Mesenchymal stem cell (in vitro differentiated cells and primary cell): ENCODE results near the gene FRMPD4.

Experiments
- DNase-seq: peaks from one replicate; pipeline ENCODE4 v3.0.0-alpha.2; 2013
- H2AFZ ChIP-seq: one replicate; pipeline ENCODE4 v1.6.1; 2013; ENCODE audit warnings: low read depth, mild to moderate bottlenecking, control low read depth, inconsistent platforms, low read length, moderate library complexity
- H2AK5ac ChIP-seq: 2 replicates; pipeline ENCODE4 v1.6.1; 2013; ENCODE audit warnings: low read length, moderate library complexity, mild to moderate bottlenecking, inconsistent platforms; ENCODE audit not compliant: severe bottlenecking
- H2BK120ac ChIP-seq: one replicate; pipeline ENCODE4 v1.6.1; 2013; ENCODE audit warnings: low read depth, mild to moderate bottlenecking, inconsistent platforms, low read length, moderate library complexity
- H2BK12ac ChIP-seq, 2 experiments: one replicate each; pipeline ENCODE4 v1.6.1; 2013; ENCODE audit warnings: inconsistent platforms in 2 of 2, low read length in 2 of 2, mild to moderate bottlenecking in 2 of 2, moderate library complexity in 2 of 2, control low read depth in 1 of 2
- H2BK15ac ChIP-seq: one replicate; pipeline ENCODE4 v1.6.1; 2013; ENCODE audit warnings: mild to moderate bottlenecking, low read depth, inconsistent platforms; ENCODE audit not compliant: poor library complexity, severe bottlenecking
- H2BK5ac ChIP-seq: 2 replicates; pipeline ENCODE4 v1.6.1; 2013; ENCODE audit warnings: low read depth, mild to moderate bottlenecking, low read length, control low read depth, inconsistent platforms; ENCODE audit not compliant: poor library complexity, severe bottlenecking
- H3K14ac ChIP-seq, 2 experiments: one replicate each; pipeline ENCODE4 v1.6.1; 2013; ENCODE audit warnings: inconsistent platforms in 2 of 2, low read length in 2 of 2, control low read depth in 1 of 2, mild to moderate bottlenecking in 1 of 2, moderate library complexity in 1 of 2
- H3K18ac ChIP-seq, 2 experiments: one replicate each; pipeline ENCODE4 v1.6.1; 2013; ENCODE audit warnings: inconsistent platforms in 2 of 2, low read length in 2 of 2, control low read depth in 1 of 2, low read depth in 1 of 2, mild to moderate bottlenecking in 1 of 2
- H3K23ac ChIP-seq, 2 experiments: one replicate each; pipeline ENCODE4 v1.6.1; 2013; ENCODE audit warnings: inconsistent platforms in 2 of 2, low read length in 2 of 2, mild to moderate bottlenecking in 2 of 2, moderate library complexity in 2 of 2, control low read depth in 1 of 2
- H3K27ac ChIP-seq: 2 replicates; pipeline ENCODE4 v1.5.1; 2013; ENCODE audit warnings: mild to moderate bottlenecking, moderate library complexity, low read length, control low read depth, inconsistent platforms; ENCODE audit not compliant: poor library complexity, severe bottlenecking
- H3K27me3 ChIP-seq, 2 experiments: 2 replicates each; pipeline versions ENCODE4 v1.6.1 to v1.7.0; 2013; ENCODE audit warnings: low read length in 2 of 2, mild to moderate bottlenecking in 2 of 2, moderate library complexity in 2 of 2, control low read depth in 1 of 2, inconsistent platforms in 1 of 2; ENCODE audit not compliant: control insufficient read depth in 1 of 2, insufficient read depth in 1 of 2
- H3K36me3 ChIP-seq, 2 experiments: 2 replicates each; pipeline versions ENCODE4 v1.6.1 to v1.7.0; 2013; ENCODE audit warnings: low read length in 2 of 2, control low read depth in 1 of 2, inconsistent platforms in 1 of 2, low read depth in 1 of 2, mild to moderate bottlenecking in 1 of 2; ENCODE audit not compliant: insufficient read depth in 2 of 2, control insufficient read depth in 1 of 2
- H3K4ac ChIP-seq, 2 experiments: one replicate each; pipeline ENCODE4 v1.6.1; 2013; ENCODE audit warnings: inconsistent platforms in 2 of 2, low read length in 2 of 2, mild to moderate bottlenecking in 2 of 2, moderate library complexity in 2 of 2, control low read depth in 1 of 2, low read depth in 1 of 2
- H3K4me1 ChIP-seq: 2 replicates; pipeline ENCODE4 v1.6.1; 2013; ENCODE audit warnings: low read depth, low read length, control low read depth; ENCODE audit not compliant: control insufficient read depth, insufficient read depth
- H3K4me2 ChIP-seq: 2 replicates; pipeline ENCODE4 v1.6.1; 2013; ENCODE audit warnings: low read length, mild to moderate bottlenecking, inconsistent platforms; ENCODE audit not compliant: poor library complexity, severe bottlenecking
- H3K4me3 ChIP-seq, 2 experiments: 2 replicates each; pipeline versions ENCODE4 v1.5.1 to v1.7.0; 2013; ENCODE audit warnings: low read length in 2 of 2, mild to moderate bottlenecking in 2 of 2, control low read depth in 1 of 2, low read depth in 1 of 2; ENCODE audit not compliant: insufficient read depth in 1 of 2
- H3K79me1 ChIP-seq: replicated peaks from 2 replicates; pipeline ENCODE4 v1.6.1; 2013; ENCODE audit warnings: mild to moderate bottlenecking, control low read depth, low read length, inconsistent platforms; ENCODE audit not compliant: poor library complexity, severe bottlenecking
- H3K9ac ChIP-seq: 2 replicates; pipeline ENCODE4 v1.7.0; 2013; ENCODE audit warnings: mild to moderate bottlenecking, low read length, moderate library complexity
- H3K9me3 ChIP-seq: 2 replicates; pipeline ENCODE4 v1.7.0; 2013; ENCODE audit warnings: mild to moderate bottlenecking, low read length; ENCODE audit not compliant: control insufficient read depth
- H4K8ac ChIP-seq: one replicate; pipeline ENCODE4 v1.6.1; 2013; ENCODE audit warnings: inconsistent platforms, mild to moderate bottlenecking, low read length, moderate library complexity
- H4K91ac ChIP-seq: one replicate; pipeline ENCODE4 v1.6.1; 2013; ENCODE audit warnings: mild to moderate bottlenecking, low read length, inconsistent platforms
- WGBS: methylation state at CpG from one replicate; pipeline ENCODE4 v1.1.7; 2013; ENCODE audit warnings: mixed read lengths; 5-methylcytosine and 5-hydroxymethylcytosine counted together

Gene FRMPD4

GRCh38 chrX:12396584-12396983 lies 258.3 kb downstream of the FRMPD4 start:
- Histone ChIP-seq H3K14ac (no peak overlapping the region), H2BK15ac (no peak overlapping the region), H4K8ac (no peak overlapping the region), H3K9me3 (no peaks in the 10 kb centered on the region), H3K4me2 (no peak overlapping the region), H3K27ac (no peak overlapping the region), H3K4ac (no peak overlapping the region), H4K91ac (no peak overlapping the region), H3K18ac (no peak overlapping the region), H3K4me3 (no peak overlapping the region), H3K79me1 (no peaks in the 10 kb centered on the region), H2AFZ (no peak overlapping the region), H3K9ac (no peak overlapping the region), H2AK5ac (no peak overlapping the region), H3K4me1 (no peaks in the 10 kb centered on the region), H2BK12ac (no peak overlapping the region), H3K36me3 (no peaks in the 10 kb centered on the region), H3K23ac (no peak overlapping the region), H2BK5ac (no peak overlapping the region), H3K27me3 (no peaks in the 10 kb centered on the region), H2BK120ac (no peak overlapping the region)
- no peak for DNase-seq

GRCh38 chrX:12400218-12400617 lies 261.9 kb downstream of the FRMPD4 start:
- H3K4me2 ChIP-seq = no peak overlapping the region
- H4K8ac ChIP-seq = no peak overlapping the region
- no peak overlapping the region for H2AK5ac ChIP-seq
- H2BK5ac ChIP-seq = no peak overlapping the region
- H2BK15ac ChIP-seq = no peak overlapping the region
- no peak overlapping the region for H2AFZ ChIP-seq
- no peaks in the 10 kb centered on the region for H3K4me1 ChIP-seq
- no peak overlapping the region for H2BK12ac ChIP-seq
- no peak overlapping the region for H4K91ac ChIP-seq
- H3K79me1 ChIP-seq = no peaks in the 10 kb centered on the region
- no peak for DNase-seq
- no peak overlapping the region for H3K27ac ChIP-seq
- no peak overlapping the region for H3K4me3 ChIP-seq
- no peak overlapping the region for H3K18ac ChIP-seq
- no peaks in the 10 kb centered on the region for H3K27me3 ChIP-seq
- whole genome bisulfite sequencing = 80% methylated on average over 1 of the region's 4 CpGs
- H3K9ac ChIP-seq = no peak overlapping the region
- no peak overlapping the region for H3K14ac ChIP-seq
- H2BK120ac ChIP-seq = no peak overlapping the region
- H3K36me3 ChIP-seq = no peaks in the 10 kb centered on the region
- no peaks in the 10 kb centered on the region for H3K9me3 ChIP-seq
- no peak overlapping the region for H3K4ac ChIP-seq
- no peak overlapping the region for H3K23ac ChIP-seq

- no peak overlapping the region for H3K27ac ChIP-seq
- no peak overlapping the region for H2AK5ac ChIP-seq
- no peak overlapping the region for H3K14ac ChIP-seq
- H3K27me3 ChIP-seq = no peaks in the 10 kb centered on the region
- no peak overlapping the region for H4K91ac ChIP-seq
- no peak overlapping the region for H2BK15ac ChIP-seq
- no peak overlapping the region for H2AFZ ChIP-seq
- no peak overlapping the region for H2BK5ac ChIP-seq
- H3K18ac ChIP-seq = no peak overlapping the region
- H3K4me3 ChIP-seq = no peak overlapping the region
- no peaks in the 10 kb centered on the region for H3K9me3 ChIP-seq
- H3K4me1 ChIP-seq = no peaks in the 10 kb centered on the region
- H2BK12ac ChIP-seq = no peak overlapping the region
- H3K79me1 ChIP-seq = no peaks in the 10 kb centered on the region
- H3K4me2 ChIP-seq = no peak overlapping the region
- no CpG with 5 or more reads among the region's 1 CpG for WGBS
- no peak overlapping the region for H3K4ac ChIP-seq
- H3K36me3 ChIP-seq = no peaks in the 10 kb centered on the region
- no peak for DNase-seq
- no peak overlapping the region for H3K23ac ChIP-seq
- no peak overlapping the region for H2BK120ac ChIP-seq
- no peak overlapping the region for H4K8ac ChIP-seq
- H3K9ac ChIP-seq = no peak overlapping the region
These were observed 263.0 kb downstream of the FRMPD4 start for GRCh38 chrX:12401252-12401651.

- no peak overlapping the region for H2AK5ac ChIP-seq
- H2BK15ac ChIP-seq = no peak overlapping the region
- no peaks in the 10 kb centered on the region for H3K9me3 ChIP-seq
- no peak overlapping the region for H3K18ac ChIP-seq
- no peaks in the 10 kb centered on the region for H3K4me1 ChIP-seq
- no peak overlapping the region for H3K9ac ChIP-seq
- no peak for DNase-seq
- H3K4me2 ChIP-seq = no peak overlapping the region
- H3K4me3 ChIP-seq = no peak overlapping the region
- no peaks in the 10 kb centered on the region for H3K79me1 ChIP-seq
- 85% methylated on average over 3 of the region's 3 CpGs for WGBS
- no peaks in the 10 kb centered on the region for H3K27me3 ChIP-seq
- H2BK12ac ChIP-seq = no peak overlapping the region
- no peak overlapping the region for H3K4ac ChIP-seq
- no peak overlapping the region for H3K27ac ChIP-seq
- no peaks in the 10 kb centered on the region for H3K36me3 ChIP-seq
- H3K23ac ChIP-seq = no peak overlapping the region
- no peak overlapping the region for H3K14ac ChIP-seq
- H2BK120ac ChIP-seq = no peak overlapping the region
- no peak overlapping the region for H2AFZ ChIP-seq
- no peak overlapping the region for H4K91ac ChIP-seq
- H2BK5ac ChIP-seq = no peak overlapping the region
- H4K8ac ChIP-seq = no peak overlapping the region
These were observed 265.3 kb downstream of the FRMPD4 start for GRCh38 chrX:12403474-12404082.
